ENCODE data around the gene CDCA4. TPM values are rescaled to one million over a fixed set of nuclear protein-coding genes. Genes with fewer than 3 reads are reported as not detected.
"Not testable (repeated sequence)": the region's sequence is repeated elsewhere in the genome, so short reads cannot be mapped to it uniquely, and the experiment has no call there.

The CDCA4 gene
- total RNA-seq, 1 experiment from 2014 or later = 25.2 TPM

GRCh38 chr14:105043641-105044040 lies 22.8 kb upstream of the CDCA4 start:
- H4K20me1 ChIP-seq (ENCODE audit: insufficient read depth, low read depth, low read length) = no peaks in the 10 kb centered on the region
- no peak overlapping the region for H3K27ac ChIP-seq (ENCODE audit: low read length)
- 0 out of 2 replicates have a peak, but pooled peaks cover 3% of the 10 kb centered on the region for H3K27me3 ChIP-seq (ENCODE audit: low read length)
- no peak overlapping the region for H2AFZ ChIP-seq (ENCODE audit: low read length)
- no peaks in the 10 kb centered on the region for H3K36me3 ChIP-seq (ENCODE audit: insufficient read depth, low read length)
- H3K9ac ChIP-seq (ENCODE audit: low read length) = no peak overlapping the region
- no peaks in the 10 kb centered on the region for H3K9me3 ChIP-seq (ENCODE audit: low read length)
- no peak overlapping the region for H3K4me3 ChIP-seq (ENCODE audit: low read length)
- H3K4me2 ChIP-seq (ENCODE audit: low read depth, low read length, poor library complexity, severe bottlenecking) = no peak overlapping the region
- no peaks in the 10 kb centered on the region for H3K9me2 ChIP-seq (replicated peaks; ENCODE audit: insufficient read depth, low read length)
- peak; percentile 38 for DNase-seq
- H3K79me2 ChIP-seq (ENCODE audit: low read length) = no peaks in the 10 kb centered on the region
- peaks cover 3% of the 10 kb centered on the region for H3K4me1 ChIP-seq (ENCODE audit: low read length)

DNA sequence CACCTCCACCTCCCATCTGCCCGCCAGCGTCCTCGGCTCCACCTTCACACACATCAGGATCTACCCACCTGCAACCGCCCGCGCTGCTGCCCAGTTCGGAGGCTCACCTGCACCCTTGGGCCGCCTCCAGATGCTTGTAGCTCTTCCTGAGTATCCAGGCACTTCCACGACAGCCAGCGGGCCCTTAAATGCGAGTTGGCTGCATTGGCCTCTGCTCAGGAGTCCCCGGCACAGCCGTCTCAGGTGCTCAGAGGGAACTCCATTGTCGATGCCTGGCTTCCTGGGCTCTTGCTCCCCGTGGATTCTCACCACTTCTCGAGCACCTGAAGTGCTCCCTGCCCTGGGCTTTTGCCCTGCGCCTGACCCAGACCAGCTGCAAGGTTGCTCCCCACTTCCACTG lies 21.9 kb upstream of the CDCA4 start:
- Histone ChIP-seq H3K4me1 (ENCODE audit: low read length) (peaks cover 3% of the 10 kb centered on the region), H3K9me2 (replicated peaks; ENCODE audit: insufficient read depth, low read length) (no peaks in the 10 kb centered on the region), H3K4me2 (ENCODE audit: low read depth, low read length, poor library complexity, severe bottlenecking) (no peak overlapping the region), H3K36me3 (ENCODE audit: insufficient read depth, low read length) (no peaks in the 10 kb centered on the region), H3K79me2 (ENCODE audit: low read length) (no peaks in the 10 kb centered on the region), H3K27me3 (ENCODE audit: low read length) (0 out of 2 replicates have a peak, but pooled peaks cover 3% of the 10 kb centered on the region), H3K4me3 (ENCODE audit: low read length) (no peak overlapping the region), H3K27ac (ENCODE audit: low read length) (no peak overlapping the region), H3K9ac (ENCODE audit: low read length) (no peak overlapping the region), H4K20me1 (ENCODE audit: insufficient read depth, low read depth, low read length) (no peaks in the 10 kb centered on the region), H3K9me3 (ENCODE audit: low read length) (no peaks in the 10 kb centered on the region), H2AFZ (ENCODE audit: low read length) (no peak overlapping the region)
- DNase-seq = no peak

DNA sequence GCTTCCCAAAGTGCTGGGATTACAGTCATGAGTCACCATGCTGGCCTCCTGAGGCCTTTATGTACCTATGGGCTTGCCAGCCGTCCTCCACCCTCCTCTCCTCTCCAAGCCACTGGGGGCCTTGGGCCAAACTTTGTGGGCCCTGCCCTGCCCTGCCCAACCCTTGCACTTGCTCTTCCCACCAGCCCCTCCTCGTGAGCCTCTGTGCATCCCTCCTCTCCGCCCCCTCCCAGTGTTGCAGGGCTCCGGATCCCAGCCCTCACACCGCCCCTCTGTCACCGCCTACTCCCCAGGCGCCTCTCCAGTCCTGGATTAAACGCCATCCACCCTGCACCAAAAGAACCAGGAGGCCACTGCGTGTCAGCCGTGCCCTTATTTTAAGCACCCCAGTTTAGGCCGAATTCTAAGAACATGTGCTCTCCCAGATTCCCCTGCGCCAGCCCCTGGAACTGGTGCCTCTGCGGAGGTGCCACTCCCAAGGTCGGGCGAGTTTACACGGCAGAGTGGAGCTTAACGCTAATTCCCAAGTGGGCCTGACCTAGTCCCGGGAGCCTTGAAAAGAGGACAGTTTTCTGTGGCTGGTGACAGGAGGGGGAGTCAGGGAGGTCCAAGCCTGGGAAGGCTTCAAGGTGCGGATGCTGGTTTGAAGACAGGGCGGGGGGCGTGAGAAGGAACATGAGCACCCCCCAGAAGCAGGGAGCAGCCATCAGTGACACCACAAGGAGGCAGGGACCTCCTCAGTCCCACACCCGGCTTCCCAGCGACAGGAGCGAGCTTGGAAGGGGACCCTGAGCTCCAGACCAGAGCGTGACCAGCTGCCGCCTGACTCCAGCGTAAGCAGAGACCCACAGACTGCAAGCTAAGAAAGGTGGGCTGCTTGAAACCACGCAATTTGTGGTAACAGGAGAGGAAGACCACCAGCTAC lies 21.2 kb upstream of the CDCA4 start:
- Histone ChIP-seq H3K27me3 (ENCODE audit: low read length) (0 out of 2 replicates have a peak, but pooled peaks cover 3% of the 10 kb centered on the region), H3K4me3 (ENCODE audit: low read length) (no peak overlapping the region), H3K9me2 (replicated peaks; ENCODE audit: insufficient read depth, low read length) (no peaks in the 10 kb centered on the region), H3K79me2 (ENCODE audit: low read length) (no peaks in the 10 kb centered on the region), H3K36me3 (ENCODE audit: insufficient read depth, low read length) (no peaks in the 10 kb centered on the region), H3K9me3 (ENCODE audit: low read length) (no peaks in the 10 kb centered on the region), H4K20me1 (ENCODE audit: insufficient read depth, low read depth, low read length) (no peaks in the 10 kb centered on the region), H3K4me2 (ENCODE audit: low read depth, low read length, poor library complexity, severe bottlenecking) (no peak overlapping the region), H3K27ac (ENCODE audit: low read length) (no peak overlapping the region), H2AFZ (ENCODE audit: low read length) (no peak overlapping the region), H3K4me1 (ENCODE audit: low read length) (peaks cover 3% of the 10 kb centered on the region), H3K9ac (ENCODE audit: low read length) (no peak overlapping the region)
- DNase-seq = no peak

GRCh38 chr14:105039458-105040205 lies 18.7 kb upstream of the CDCA4 start:
- Histone ChIP-seq H3K9me3 (ENCODE audit: low read length) (no peaks in the 10 kb centered on the region), H3K27ac (ENCODE audit: low read length) (no peak overlapping the region), H3K79me2 (ENCODE audit: low read length) (no peaks in the 10 kb centered on the region), H3K4me2 (ENCODE audit: low read depth, low read length, poor library complexity, severe bottlenecking) (no peak overlapping the region), H3K9ac (ENCODE audit: low read length) (no peak overlapping the region), H2AFZ (ENCODE audit: low read length) (no peak overlapping the region), H3K4me3 (ENCODE audit: low read length) (no peak overlapping the region), H3K27me3 (ENCODE audit: low read length) (no peaks in the 10 kb centered on the region), H3K9me2 (replicated peaks; ENCODE audit: insufficient read depth, low read length) (no peaks in the 10 kb centered on the region), H3K4me1 (ENCODE audit: low read length) (no peaks in the 10 kb centered on the region), H4K20me1 (ENCODE audit: insufficient read depth, low read depth, low read length) (no peaks in the 10 kb centered on the region), H3K36me3 (ENCODE audit: insufficient read depth, low read length) (no peaks in the 10 kb centered on the region)
- DNase-seq = peak; percentile 31

- H3K9me3 ChIP-seq (ENCODE audit: low read length); H3K4me3 ChIP-seq (ENCODE audit: low read length); H4K20me1 ChIP-seq (ENCODE audit: insufficient read depth, low read depth, low read length); H3K4me2 ChIP-seq (ENCODE audit: low read depth, low read length, poor library complexity, severe bottlenecking); H3K27me3 ChIP-seq (ENCODE audit: low read length); H2AFZ ChIP-seq (ENCODE audit: low read length); H3K9ac ChIP-seq (ENCODE audit: low read length); H3K36me3 ChIP-seq (ENCODE audit: insufficient read depth, low read length); H3K9me2 ChIP-seq (replicated peaks; ENCODE audit: insufficient read depth, low read length); H3K4me1 ChIP-seq (ENCODE audit: low read length); DNase-seq; H3K79me2 ChIP-seq (ENCODE audit: low read length); H3K27ac ChIP-seq (ENCODE audit: low read length): not testable (repeated sequence)
These were observed 14.7 kb upstream of the CDCA4 start for GRCh38 chr14:105035616-105036015.

DNA sequence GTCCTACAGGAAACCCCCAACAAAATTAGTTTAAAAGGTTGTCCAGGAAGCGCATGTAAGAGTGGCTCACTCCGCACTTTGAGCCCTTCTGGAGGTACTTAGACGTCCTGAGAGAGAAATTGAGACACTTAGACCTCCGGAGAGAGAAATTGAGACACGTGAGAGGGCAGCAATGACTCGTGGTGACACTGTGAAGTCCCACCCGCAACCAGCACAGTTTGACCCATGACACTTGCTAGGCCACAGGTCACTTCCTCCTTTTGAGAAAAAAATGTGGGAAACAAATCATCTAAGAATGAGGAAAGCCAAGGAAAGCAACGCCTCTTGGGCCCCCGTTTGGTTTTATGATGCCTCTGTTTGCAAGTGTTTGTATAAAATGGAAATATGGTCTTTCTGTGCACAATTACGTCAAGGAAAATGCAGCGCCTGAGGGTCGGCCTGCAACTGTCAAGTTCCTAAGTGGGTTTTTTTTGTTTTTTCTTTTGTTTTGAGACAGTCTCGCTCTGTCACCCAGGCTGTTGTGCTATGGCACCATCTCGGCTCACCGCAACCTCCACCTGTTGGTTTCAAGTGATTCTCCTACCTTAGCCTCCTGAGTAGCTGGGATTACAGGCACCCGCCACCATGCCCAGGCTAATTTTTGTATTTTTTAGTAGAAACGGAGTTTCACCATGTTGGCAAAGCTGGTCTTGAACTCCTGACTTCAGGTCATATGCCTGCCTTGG lies 13.6 kb upstream of the CDCA4 start:
- no peak overlapping the region for H2AFZ ChIP-seq (ENCODE audit: low read length)
- H3K27ac ChIP-seq (ENCODE audit: low read length) = no peak overlapping the region
- no peaks in the 10 kb centered on the region for H3K9me3 ChIP-seq (ENCODE audit: low read length)
- no peaks in the 10 kb centered on the region for H4K20me1 ChIP-seq (ENCODE audit: insufficient read depth, low read depth, low read length)
- no peaks in the 10 kb centered on the region for H3K79me2 ChIP-seq (ENCODE audit: low read length)
- DNase-seq = no peak
- no peak overlapping the region for H3K4me3 ChIP-seq (ENCODE audit: low read length)
- H3K36me3 ChIP-seq (ENCODE audit: insufficient read depth, low read length) = no peaks in the 10 kb centered on the region
- H3K4me1 ChIP-seq (ENCODE audit: low read length) = no peaks in the 10 kb centered on the region
- H3K9me2 ChIP-seq (replicated peaks; ENCODE audit: insufficient read depth, low read length) = no peaks in the 10 kb centered on the region
- H3K27me3 ChIP-seq (ENCODE audit: low read length) = no peaks in the 10 kb centered on the region
- no peak overlapping the region for H3K4me2 ChIP-seq (ENCODE audit: low read depth, low read length, poor library complexity, severe bottlenecking)
- H3K9ac ChIP-seq (ENCODE audit: low read length) = no peak overlapping the region

DNA sequence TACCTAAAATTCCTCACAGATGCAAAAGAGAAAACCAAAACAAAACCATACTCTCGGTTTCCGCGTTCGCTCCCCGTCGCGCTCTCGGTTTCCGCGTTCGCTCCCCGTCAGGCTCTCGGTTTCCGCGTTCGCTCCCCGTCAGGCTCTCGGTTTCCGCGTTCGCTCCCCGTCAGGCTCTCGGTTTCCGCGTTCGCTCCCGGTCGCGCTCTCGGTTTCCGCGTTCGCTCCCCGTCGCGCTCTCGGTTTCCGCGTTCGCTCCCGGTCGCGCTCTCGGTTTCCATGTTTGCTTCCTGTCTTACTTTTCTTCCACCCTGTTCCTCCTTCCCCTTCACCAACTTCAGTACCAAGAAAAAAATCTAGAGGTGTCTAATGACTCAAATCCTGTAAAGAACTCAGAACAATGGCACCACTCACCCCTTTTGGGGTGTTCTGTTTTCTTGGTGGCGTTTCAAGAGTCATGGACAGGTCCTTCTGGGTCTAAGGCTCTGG lies 12.6 kb upstream of the CDCA4 start:
- not testable (repeated sequence) for H3K4me1 ChIP-seq (ENCODE audit: low read length); H3K4me3 ChIP-seq (ENCODE audit: low read length); H3K79me2 ChIP-seq (ENCODE audit: low read length); H3K4me2 ChIP-seq (ENCODE audit: low read depth, low read length, poor library complexity, severe bottlenecking); H3K27ac ChIP-seq (ENCODE audit: low read length); H4K20me1 ChIP-seq (ENCODE audit: insufficient read depth, low read depth, low read length); H3K9ac ChIP-seq (ENCODE audit: low read length); H3K9me2 ChIP-seq (replicated peaks; ENCODE audit: insufficient read depth, low read length); H3K27me3 ChIP-seq (ENCODE audit: low read length); H3K9me3 ChIP-seq (ENCODE audit: low read length); H3K36me3 ChIP-seq (ENCODE audit: insufficient read depth, low read length); DNase-seq; H2AFZ ChIP-seq (ENCODE audit: low read length)

GRCh38 chr14:105032451-105032901 lies 11.6 kb upstream of the CDCA4 start:
- H3K9me2 ChIP-seq (replicated peaks; ENCODE audit: insufficient read depth, low read length); H3K4me2 ChIP-seq (ENCODE audit: low read depth, low read length, poor library complexity, severe bottlenecking); H3K79me2 ChIP-seq (ENCODE audit: low read length); H4K20me1 ChIP-seq (ENCODE audit: insufficient read depth, low read depth, low read length); H3K4me1 ChIP-seq (ENCODE audit: low read length); H2AFZ ChIP-seq (ENCODE audit: low read length); H3K9ac ChIP-seq (ENCODE audit: low read length); H3K36me3 ChIP-seq (ENCODE audit: insufficient read depth, low read length); H3K9me3 ChIP-seq (ENCODE audit: low read length); DNase-seq; H3K4me3 ChIP-seq (ENCODE audit: low read length); H3K27ac ChIP-seq (ENCODE audit: low read length); H3K27me3 ChIP-seq (ENCODE audit: low read length): not testable (repeated sequence)

All from Karpas-422 (cell line).